ENCODE results near the gene CXXC4. TPM values are rescaled to one million over a fixed set of nuclear protein-coding genes. Genes with fewer than 3 reads are reported as not detected.

The CXXC4 gene
- total RNA-seq, 1 donor from 2014 or later, result 0.05 TPM

DNA sequence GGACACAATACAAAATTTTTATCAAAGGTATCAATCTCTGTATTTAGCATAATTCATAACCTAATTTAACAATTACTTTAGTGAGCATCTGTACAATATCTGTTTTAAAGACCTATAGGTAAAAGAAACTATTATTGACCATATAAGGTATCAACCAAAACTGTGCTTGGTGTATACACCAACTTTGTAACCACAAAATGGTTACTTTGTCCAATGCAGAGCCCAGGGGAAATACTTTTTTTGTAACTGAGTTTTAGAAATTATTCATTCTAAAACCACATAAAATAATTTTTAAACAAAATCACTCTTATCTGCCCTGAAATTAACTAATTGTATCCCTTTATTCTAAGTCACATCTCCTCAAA, 5.0 kb downstream of the CXXC4 start:
- DNase-seq (ENCODE audit: low read depth), result no peak

DNA sequence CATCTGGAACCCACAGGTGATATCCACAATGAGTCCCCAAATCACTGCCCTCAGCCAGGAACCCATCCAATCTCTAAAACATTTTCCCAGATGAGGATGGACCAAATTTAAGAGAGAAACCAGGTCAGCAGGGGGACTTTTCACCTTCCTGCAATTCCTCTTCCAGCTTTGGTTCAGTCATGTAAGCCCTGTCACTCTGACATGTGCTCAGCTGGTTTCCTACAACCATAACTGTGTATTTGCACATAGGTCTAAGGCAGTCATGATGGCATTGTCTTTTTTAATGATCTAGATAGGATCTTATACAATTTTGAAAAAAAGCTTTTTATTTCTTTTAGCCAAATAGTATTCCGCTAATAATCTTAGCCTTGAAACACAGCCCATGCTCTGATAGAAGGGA, 6.5 kb downstream of the CXXC4 start:
- no peak for DNase-seq (ENCODE audit: low read depth)

DNA sequence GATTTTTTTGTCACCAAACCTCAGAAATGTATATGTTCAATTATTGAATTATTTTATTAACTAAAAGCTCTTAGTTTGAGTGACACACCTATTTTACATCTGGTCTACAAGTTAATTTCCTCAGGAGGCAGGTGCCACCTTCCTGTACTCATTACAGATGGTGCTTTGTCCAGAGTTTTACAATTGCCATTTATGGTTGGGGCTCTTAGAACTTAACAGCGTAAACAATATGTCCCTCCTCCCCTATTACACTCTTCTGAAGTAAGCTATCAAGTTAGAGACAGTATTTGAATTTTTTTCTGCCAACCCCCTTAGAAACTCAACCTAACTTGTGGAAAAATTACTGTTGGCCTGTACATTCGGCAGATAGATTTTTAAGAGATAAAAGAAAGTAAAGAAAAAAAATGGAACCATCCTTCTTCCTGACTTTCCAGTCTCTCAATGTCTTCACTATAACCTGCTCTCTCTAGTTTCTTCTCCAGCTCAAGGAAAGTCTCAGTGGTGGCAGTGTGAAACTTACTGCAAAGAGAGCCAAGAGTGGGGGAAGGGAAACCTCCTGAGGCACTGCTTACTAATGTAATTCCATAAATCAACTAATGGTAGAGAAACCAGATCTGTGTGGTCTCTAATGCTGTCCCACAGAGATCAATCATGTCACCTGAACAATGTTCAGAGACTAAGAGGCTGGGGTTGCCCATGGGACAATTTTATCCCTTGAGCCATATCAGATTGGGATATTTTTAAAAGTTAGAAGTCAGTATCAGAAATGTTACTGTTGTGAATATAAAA, 7.8 kb downstream of the CXXC4 start:
- peak; percentile 31 for DNase-seq (ENCODE audit: low read depth)

DNA sequence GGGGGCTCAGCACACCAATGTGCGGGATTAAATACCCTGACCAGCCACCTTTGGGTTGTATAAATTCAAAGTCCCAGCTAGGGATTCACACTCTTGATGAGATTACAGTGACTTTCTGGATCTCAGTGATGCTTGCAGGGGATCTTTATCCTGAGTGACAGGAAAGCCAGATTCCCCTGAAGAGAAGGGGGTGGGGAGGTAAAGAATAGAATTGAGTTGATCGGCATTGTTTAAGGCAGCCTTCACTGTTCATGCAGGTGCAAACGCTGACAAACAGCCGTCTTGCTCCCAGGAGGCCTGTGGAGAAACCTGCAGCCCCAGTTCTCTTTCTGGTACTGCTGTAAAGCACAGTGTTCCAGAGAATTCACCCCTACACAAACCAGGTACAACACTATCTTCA, 19.0 kb downstream of the CXXC4 start:
- DNase-seq (ENCODE audit: low read depth), result no peak

DNA sequence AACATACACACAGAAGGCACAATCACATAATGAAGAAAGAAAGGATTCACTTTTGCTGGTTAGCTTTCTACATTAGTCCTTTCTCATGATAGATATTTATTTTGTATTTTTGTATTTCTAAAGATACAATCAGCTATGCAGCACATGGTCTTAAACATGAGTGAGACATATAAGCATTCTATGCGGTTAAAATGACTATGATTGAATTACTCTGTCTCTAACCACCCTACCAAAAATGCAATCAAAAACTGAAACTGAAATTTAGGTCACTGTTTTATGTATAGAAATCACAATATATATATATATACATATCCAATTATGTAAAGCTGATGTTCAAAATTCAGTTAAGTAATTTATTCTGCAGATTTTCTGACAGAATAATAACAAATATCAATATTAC, 21.9 kb downstream of the CXXC4 start:
- DNase-seq (ENCODE audit: low read depth), result no peak

DNA sequence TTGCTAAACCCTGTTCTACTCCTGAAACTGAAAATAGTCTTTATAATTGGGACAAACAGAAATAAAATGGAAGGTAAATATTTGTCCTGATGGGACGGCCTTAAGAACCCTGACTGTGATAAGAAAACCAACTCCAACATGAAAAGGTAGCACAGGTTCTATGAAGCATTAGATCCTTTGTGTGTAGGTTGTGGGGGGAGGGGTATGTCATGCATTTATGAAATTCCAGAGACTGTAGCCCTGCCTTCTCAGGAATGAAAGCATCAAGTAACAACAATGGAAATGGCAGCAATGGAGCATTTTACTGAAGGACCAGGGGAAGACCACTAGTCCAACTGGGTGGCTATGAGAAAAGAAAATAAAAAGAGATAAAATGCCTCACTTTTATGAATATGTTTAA, 23.9 kb downstream of the CXXC4 start:
- DNase-seq (ENCODE audit: low read depth), result no peak

DNA sequence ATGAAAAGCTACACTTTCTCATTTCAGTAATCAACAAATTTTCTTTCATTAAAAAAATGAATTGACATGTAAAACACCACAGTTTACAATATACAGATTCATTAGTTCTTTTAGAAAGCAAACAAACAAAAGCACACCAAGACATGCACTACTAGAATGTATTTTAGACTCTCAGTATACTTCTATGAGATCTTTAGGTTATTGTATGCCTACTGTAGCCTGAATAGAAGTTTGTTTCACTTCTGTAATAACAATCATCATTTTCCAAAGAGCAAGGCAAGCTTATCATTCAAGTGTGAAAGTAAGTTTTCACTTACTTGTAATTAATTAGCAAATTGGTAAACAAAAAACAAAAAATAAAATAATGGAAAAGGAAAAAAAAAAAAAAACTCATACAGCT, 24.9 kb downstream of the CXXC4 start:
- DNase-seq (ENCODE audit: low read depth), result no peak

DNA sequence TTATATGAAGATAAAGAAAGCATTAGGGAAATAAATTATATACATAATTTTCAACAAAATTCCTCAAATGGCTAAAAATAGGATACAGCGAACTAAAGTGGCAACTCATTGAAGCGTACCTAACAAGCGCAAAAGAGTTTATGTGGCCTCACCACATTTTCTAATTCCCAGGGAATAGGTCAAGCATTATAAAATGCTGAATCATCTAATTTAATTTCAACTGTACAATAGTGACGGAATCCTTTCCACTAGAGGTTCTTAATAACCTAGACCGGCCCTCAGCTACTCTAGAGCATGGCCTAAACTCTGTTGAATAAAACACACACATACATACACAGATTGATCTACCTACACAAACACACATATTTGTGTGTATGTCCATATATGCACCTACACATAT, 29.1 kb downstream of the CXXC4 start:
- DNase-seq (ENCODE audit: low read depth), result no peak

DNA sequence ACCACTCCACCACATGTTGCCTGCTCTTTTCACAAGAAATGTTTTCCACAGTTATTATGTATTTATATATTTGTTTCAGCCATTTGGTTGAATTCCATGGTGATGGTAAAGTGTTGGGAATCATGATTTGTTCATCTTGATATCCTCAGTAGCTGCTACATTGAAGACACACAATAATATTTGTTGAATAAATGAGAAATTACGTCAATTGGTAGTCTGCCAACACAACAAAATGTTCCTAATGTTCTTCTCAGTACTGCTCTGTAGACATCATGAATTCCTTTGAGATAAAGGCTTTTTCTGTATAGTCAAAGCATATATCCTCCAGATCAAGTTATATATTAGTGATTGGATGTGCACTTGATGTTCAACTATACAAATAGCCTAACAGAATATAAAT, 29.5 kb downstream of the CXXC4 start:
- no peak for DNase-seq (ENCODE audit: low read depth)

DNA sequence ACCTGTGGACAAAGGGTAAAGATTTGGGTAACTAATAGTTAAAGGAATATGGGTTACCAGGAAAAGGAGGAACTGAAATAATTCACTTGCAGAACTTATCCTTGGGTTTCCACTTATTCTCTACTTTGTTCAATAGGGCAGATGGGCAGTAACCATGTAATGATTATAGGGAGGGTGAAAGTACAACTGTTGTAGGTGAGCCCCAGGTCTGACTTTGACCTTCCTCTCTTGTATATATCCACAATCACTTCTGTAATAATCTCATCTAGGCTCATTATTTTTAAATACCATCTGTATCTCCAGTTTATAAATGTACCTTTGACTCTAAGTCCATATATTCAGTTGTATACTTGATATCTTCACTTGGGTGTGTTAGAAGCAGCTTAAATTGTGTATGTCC, 32.1 kb downstream of the CXXC4 start:
- no peak for DNase-seq (ENCODE audit: low read depth)

DNA sequence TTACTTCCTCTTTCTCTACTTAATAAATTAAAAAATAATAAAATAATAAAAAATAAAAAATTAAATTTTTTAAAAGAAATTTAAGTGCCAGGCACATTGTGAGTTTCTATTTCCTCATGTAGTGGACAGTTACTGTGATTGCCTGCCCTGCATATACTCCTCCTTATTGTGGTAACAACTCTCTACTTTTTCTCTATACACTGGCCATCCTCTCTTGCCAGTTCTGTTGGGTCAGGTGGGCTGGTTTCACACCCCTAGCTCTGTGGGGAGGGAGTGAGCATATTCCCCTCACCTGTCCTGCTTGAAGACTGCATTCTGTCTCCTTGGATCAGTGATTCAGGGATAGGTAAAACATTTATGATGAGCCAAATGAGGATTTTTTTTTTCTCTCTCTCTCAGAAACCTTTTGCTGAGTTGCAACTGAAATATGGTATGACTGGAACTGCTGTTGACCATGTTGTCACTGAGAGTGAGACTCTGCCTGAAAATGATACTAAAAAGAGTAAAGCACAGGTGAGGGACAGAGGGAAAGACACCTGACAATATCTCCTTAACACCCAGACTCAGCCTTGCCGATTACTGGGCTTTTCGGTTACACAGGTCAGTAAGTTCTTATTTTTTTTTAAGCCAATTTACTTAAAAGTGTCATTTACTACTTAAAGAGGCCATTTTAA, 37.2 kb downstream of the CXXC4 start:
- DNase-seq (ENCODE audit: low read depth), result no peak

DNA sequence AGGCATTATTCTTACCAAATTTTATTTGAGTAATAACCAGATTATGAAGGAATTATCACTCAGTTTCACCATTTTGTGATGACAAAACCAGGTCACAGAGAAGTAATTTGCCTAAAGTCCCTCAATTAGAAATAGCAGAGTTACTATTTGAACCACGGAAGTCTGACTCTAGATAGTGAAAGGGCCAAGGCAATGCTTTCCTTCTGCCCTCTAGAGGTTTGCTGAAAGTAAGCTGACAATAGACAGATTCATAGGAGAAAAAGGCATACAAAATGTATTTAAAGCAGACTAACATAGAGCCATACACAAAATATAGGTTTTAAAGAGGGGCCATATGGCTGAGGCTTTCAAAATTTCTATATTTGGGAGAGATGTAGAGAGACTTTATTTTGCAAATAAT, 43.1 kb downstream of the CXXC4 start:
- peak; percentile 39 for DNase-seq (ENCODE audit: low read depth)

DNA sequence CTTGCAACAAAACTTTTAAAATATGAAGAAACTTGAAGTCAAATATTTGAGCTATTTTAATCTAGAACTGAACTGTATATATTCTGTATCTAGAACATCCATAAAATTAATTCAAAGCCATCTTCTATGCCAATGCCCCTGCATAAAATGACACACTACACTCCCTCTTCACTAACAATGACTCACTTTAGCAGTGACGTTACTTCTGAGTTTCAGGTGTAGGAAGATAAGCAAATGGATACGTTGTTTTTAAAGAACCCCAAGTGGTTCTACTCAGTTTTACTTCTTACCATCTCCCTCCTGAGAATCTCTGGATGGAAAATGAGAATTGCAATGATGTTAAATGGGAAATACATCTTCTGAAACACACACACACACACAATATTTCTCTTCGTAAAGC, 45.2 kb downstream of the CXXC4 start:
- DNase-seq (ENCODE audit: low read depth), result no peak

DNA sequence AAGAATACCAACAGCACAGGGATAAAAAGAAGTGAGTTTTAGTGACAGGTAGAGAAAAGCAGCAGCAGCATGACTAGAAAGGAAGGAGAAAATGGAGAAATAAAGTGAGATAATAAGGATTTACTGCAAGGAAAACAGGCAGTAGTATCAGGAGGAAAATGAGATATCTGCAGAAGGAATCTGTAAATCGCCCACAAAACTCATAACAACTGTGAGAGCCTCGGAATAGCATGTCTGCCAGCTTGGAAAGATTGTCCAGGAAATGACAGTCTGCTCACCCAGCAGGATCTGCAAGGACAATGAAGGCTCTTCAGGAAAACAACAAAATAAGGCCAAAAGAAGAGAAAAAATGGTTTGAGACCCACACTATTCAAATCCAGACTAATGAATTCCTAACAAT, 47.4 kb downstream of the CXXC4 start:
- DNase-seq (ENCODE audit: low read depth), result no peak

DNA sequence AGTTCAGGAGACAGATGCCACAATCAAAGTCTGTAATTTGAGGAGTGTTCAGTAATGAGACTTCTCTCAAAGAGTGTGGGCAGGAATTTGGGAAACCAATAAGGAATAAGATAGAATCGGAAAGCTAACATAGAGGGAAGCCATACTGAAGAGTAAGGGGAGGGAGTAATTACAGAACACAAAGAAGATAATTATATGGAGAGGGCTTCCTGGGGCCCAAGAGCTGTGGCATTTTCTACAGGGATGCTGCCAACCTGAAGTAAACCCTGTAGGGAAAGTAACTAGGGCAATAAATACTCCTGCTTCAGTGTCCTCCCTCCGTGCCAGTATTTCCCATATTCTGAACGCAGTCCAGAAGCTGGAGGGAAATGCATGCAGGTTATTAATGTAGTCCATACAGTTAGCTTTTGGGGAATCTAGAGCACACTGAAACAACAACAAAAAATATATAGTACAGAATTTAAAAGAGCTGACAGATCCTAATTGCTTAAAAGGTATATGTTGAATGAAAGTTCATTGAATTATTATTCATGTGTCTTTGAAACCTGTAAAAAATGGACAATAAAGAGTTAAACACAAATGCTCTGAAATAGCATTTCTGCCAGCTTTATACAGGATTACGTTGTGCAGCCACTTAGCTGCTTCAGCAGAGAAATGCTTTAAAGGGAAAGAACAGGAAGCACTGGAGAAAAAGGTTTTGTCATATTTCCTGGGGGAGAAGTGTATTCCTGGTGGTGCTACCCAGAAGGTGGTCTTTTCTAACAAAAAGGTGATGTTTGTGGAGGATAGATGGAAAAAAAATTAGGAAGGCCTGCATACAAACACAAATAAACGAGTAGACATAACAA, 48.0 kb downstream of the CXXC4 start:
- DNase-seq (ENCODE audit: low read depth), result no peak

DNA sequence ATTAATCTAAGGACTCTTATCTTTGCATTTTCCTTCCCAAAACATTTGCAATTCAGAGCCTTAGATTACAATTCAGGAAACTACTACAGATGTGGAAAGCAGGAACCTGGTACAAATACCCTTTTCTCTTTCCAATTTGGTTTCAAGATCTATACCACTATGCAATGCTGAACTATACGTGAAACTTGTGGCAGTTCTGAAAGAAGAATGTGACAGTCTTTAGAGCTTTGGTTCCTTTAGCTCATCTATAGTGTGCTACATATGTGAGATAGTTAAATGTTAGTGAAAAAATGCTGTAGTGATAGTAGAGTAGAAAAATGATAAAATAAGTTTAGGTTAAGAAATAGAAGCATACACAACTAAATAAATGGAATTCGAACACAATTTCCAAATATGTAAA, 50.0 kb downstream of the CXXC4 start:
- DNase-seq (ENCODE audit: low read depth), result no peak

DNA sequence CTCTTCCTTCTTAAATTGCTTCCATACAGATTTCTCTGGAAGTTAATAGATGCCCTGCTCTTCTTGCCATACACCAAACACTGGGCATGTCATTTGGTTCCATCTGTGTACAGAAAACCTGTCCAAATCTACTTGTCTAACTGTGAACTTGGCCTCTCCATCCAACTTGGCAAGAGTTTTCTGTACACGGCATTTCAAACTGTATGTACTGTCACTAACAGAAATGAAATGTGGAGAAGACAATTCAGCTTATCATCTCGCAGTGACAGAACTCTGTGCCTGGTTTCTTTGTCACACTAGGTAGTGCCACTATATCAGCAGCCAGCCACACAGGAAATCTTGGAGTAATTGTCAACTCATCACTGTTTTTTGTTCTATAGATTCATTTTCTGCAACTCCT, 58.2 kb downstream of the CXXC4 start:
- no peak for DNase-seq (ENCODE audit: low read depth)

DNA sequence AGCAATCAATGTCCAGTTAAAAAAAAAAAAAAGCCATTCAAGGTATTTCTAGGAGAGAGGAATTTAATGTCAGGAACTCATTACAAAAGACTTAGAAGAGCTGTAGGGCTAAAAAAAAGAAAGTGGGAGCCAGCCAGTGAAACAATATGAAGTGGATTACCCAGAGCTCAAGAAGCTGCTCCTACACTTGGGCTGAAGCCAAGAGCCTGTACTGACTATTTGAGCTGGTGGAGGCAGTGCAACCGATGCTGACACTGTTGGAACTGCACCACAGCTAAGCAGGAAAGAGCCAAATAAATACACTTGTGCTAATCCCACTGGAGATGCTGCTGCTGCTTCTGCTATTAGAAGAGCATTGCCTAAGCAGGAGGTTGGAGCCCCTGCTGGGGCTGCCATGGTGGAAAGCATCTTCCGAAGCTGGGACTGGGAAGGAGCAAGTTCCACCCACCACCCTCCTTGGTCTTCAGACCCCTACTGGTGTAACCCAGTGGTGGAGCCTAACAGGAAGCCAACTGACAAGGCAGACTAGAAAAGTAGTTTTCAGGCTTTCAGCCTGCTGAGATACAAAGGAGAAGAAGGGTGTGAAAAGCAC, 65.4 kb downstream of the CXXC4 start:
- DNase-seq (ENCODE audit: low read depth), result peak; percentile 21

DNA sequence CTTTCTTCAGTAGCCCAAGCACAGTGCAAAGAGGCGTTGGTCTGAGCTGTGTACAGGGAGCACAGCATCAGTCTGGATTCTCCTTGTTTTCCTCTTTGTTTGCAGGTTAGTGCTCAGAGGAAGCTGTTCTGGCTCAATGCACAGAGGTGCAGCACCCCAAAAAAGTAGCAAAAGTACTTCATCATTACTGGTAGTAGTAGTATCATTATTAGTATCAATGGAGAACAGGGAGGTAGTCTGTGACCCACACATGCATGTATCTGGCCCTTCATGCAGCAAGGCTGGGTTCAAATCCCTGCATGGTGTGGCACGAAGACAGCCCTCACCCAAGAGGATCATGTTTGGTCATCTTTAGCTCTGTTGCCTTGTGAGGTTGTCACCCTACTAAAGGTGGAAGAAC, 68.7 kb downstream of the CXXC4 start:
- no peak for DNase-seq (ENCODE audit: low read depth)

DNA sequence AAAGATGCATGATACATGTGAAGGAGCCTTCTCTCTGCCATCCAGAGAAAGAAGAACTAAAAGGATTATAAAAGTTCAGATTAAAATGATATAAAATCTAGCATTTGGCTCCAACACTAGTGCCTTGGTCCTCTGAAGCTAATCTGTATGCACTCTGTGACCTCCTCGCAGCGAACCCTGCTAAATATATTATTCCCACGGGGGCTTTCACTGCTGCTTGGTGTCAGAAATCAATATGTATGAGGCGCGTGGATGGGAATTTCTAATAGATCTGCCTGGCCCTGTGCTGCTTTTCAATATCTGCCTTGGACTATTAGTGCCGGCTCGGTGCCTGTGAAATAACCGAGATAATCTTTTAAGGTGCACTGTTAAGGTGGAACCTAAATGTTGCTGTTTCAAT, 69.7 kb downstream of the CXXC4 start:
- no peak for DNase-seq (ENCODE audit: low read depth)

DNA sequence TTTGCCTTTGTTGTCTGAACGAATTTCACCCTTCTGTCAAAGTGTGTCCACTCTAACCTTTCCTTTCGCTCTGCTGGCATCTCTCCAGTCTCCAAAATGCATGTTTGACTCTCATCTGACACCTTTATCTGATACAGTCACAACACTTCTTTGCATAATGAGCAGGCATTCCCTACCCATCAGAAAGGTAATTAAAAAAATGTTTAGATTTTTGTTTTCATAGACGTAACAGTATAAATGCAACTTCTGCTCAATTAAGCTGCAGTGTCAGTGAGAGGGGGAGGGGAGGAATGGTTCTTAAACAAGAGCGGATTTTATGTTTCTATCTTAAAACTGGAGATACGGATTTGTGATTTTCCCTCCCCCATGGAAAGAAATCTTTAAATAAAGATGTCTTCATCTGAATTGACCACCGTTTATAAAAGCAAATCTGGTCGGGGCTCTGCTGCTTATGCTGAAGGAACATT, 70.2 kb downstream of the CXXC4 start:
- DNase-seq (ENCODE audit: low read depth), result no peak

DNA sequence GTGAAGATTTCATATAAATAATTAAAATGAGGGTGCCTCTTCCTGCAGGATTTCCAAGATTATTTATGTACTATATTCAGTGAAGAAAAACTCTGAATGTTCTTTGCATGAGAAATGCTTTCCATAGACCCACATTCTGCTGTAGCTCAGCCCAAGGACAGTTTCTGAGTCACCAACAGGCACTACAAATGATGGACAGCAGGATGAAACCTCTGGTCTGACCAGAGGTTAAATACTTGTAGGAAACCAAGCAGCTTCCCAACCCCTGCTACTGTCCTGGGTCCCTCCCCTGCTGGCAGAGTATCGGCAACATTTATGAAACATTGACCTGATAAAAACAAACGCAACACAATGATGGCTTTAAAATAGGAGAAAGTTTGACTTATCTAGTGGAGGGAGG, 73.1 kb downstream of the CXXC4 start:
- no peak for DNase-seq (ENCODE audit: low read depth)

Data from renal cortical epithelial cell (primary cell).